Heart left ventricle (tissue), 13 donors: Measurements from ENCODE around the gene ZER1.

Experiments
- CTCF ChIP-seq, 12 donors: fragments of 200-600 bp; sonication (generic) in 4 of 12; IDR thresholded peaks; one replicate each; pipeline versions ENCODE4 v1.5.0 to v1.8.0; 2018 to 2022; ENCODE audit warnings: antibody characterized with exemption in 12 of 12, mild to moderate bottlenecking in 5 of 12
- POLR2A ChIP-seq, 2 donors: fragments of 450-650 bp; IDR thresholded peaks; one replicate each; pipeline ENCODE4 v1.6.1; 2017; ENCODE audit warnings: antibody characterized with exemption in 2 of 2, mild to moderate bottlenecking in 2 of 2, moderate library complexity in 2 of 2
- donor health status: ischemic (EF 13 %, LVEDD 7.1; RV severe dilation, severe dysfunction).
- donor health status: DM: no; HTN: yes; CAD: no.
- donor health status: DM: no; HTN: no; CAD: no.
- donor health status: ischemic (EF 25% LVEDD 6.9; RV normal size, moderate dysfunction).
- donor health status: ischemic (EF 25% LVEDD 5.7; RV mildly dilated, moderate dysfunction).
- donor health status: ischemic (EF 35%, LVEDD 5.7; RV mildly dilated, moderate dysfunction).
- donor health status: nonischemic (EF 11% LVEDD 7.7; RV severe dilation, severe dysfunction).
- donor health status: DM: yes; HTN: yes; CAD: no.
- donor health status: PGD.
- donor health status: ischemic (EF 29% LVEDD 5.4; RV normal size, mild dysfunction).
- donor health status: nonischemic (EF 23%, LVEDD 6.1; RV moderate dilation, normal function).

- TF ChIP-seq CTCF (IDR thresholded peaks at IDR 0.05) (no peak), POLR2A (IDR thresholded peaks at IDR 0.05) (peak in 1 of 2 donors; percentile 81)
Observed at GRCh38 chr9:128723866-128724743, 47.6 kb downstream of the ZER1 start, which contains the start of gene ZDHHC12.
